GM19099 (cell line): Measurements from ENCODE around the gene CPSF4L.

ENCODE experiments used
- POLR2A ChIP-seq: IDR thresholded peaks from 3 replicates; pipeline ENCODE4 v1.6.1; 2011; ENCODE audit warnings: low read depth; ENCODE audit not compliant: insufficient read length; ENCODE audit errors: extremely low read depth

The CPSF4L gene

DNA sequence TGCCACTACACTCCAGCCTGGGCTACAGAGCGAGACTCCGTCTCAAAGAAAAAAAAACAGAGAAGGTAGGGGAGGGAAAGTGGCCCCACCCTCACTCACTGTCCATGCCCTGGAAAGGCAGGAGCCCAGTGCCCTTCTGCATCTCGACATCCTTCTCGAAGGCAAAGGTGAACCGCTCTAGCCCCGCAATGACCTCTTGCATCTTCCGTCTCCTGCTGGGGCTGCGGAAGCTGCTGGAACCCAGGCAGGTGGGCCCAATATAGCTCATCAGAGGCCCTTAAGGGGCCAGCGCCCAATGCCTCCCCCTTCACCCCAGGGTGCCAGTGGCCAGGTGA, at the start of gene CPSF4L:
CPSF4L (minus strand) TSS at position 264 of the 335 bp plus-strand sequence; CDS start at position 202, 62 bp downstream.
- no peak for TF ChIP-seq POLR2A

- TF ChIP-seq POLR2A, result no peak
Observed at GRCh38 chr17:73311428-73311780, 49.7 kb upstream of the CPSF4L start.

DNA sequence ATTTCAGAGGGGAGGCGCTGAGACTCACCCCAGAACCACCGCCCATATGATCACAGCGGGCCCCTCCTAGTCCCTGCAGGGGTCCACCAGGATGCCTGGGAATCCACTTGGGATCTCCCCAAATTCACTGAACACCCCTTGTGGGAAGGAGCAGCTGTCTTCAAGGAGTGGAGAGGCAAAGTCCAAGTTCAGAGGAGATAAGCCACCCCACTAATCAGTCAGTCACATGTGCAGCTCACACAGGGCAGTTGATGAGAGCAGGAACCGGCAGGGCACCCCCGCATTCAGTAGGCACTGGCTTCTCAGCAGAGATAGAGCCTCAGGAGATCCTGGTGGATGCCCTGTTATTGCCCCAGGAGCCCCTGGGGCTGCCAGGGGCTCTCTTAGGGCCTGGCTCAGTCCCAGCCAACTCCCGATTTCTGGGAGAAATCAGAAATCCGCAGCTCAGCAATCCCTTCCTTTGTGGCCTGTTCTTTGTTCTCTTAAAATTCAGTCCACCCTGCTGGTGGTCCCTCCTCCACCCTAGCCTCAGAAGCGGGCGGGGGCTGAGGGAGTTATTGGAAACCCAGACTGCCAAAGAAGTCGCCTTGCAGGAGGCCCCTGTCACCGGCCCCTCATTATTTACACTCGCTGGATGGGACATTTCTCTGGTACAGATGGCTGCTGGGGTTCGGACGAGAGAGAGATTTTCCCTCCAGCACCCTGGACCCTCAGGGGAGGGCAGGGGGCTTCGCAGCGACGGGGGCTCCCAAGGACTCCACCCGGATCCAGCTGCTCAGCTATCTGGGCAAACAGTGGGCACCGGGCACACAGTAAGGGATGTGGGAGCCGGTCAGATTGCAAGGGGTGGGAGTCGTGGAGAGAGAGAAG, 48.3 kb upstream of the CPSF4L start:
- TF ChIP-seq POLR2A, result no peak

DNA sequence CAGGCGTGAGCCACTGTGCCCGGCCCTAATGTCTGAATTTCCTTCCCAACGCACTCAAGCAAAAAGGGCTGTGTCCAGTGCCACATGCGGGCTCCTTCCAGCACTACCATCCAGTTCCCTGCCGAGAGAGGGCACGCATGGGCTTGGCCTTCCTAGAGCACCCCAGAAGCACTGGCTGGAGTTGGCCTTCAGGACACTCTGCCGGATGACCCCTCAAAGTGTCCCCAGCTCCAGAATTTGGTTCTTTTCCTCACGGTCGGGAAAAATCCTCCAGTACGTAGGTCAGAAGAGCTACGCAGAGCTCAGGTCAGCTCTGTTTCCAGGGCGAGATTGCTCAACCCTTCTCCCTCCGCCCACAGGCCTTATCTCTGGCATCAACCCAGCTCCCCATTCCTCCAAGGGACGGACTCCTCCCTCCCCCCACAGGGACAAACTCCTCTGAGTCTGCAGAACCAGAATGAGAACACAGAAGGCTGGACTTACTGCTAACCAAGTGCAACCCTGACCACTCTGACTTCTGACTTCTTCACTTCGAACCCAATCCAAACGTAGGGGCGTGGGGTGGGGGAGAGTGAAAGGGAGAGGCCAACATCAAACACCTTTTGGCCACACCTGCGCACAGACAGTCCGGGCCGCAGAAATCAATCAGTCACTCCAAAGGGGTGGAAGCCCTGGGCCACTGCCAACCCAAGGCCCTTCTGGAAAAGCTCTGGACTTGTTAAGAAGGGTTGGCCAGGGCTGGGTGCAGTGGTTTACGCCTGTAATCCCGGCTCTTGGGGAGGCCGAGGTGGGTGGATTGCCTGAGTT, 46.5 kb upstream of the CPSF4L start:
- TF ChIP-seq POLR2A, result no peak

GRCh38 chr17:73307130-73307529, 45.5 kb upstream of the CPSF4L start:
- no peak for TF ChIP-seq POLR2A

- no peak for TF ChIP-seq POLR2A
Observed at GRCh38 chr17:73305845-73306836, 44.5 kb upstream of the CPSF4L start.

DNA sequence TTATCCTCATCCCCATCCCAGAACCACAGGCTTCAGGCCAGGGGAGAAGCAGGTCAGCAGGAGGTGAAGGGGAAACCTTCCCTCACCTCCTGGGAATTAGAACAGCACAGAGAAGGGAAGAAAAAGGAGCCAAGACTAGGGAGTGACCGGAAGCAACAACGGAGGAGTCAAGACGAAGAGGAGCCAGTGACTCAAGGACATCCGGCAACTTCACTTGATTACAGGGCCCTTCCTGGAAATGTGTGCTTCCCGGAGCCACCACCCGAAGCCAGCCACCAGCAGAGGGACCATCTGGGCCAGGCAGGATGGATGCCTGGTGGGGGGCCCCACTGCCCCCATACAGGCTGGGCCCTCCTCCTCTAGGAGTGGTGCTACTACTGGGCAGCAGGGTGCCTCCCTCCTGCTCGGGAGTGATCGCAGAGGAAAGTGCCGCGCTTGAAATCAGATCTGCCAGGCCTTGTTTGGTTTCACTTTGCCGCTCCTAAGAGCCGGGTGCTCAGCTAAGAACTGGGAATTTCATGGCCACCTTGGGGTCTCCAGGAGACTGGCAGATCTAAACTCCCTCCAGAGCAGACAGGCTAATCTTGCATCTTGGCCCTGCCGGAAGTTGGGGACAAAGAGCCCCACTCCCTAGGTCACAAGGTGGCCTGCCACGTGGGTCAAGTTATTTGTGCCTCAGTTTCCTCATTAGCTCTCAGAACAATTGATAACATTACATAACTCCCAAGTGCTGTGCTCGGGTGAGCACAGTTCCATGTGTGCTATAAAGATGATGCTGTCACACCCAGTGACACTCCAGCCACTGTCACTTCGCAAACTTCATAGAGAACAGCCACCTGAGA, 43.5 kb upstream of the CPSF4L start:
- TF ChIP-seq POLR2A, result no peak

- TF ChIP-seq POLR2A, result no peak
Observed at GRCh38 chr17:73304438-73304837, 42.8 kb upstream of the CPSF4L start.

DNA sequence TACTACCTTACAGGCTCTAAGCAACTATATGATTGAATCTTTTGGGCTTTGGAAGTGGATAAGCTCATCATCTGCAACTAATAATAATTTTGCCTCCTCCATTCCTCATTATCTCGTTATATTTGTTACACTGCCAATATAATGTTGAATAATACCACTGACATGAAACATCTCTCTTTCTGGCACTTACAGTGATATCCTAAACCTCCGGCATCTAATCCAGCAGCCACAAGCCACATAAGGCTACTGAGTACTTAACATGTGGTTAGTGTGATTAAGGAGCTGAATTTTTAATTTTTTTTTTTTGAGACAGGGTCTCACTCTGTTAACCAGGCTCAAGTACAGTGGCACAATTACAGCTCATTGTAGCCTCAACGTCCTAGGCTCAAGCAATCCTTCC, 40.5 kb upstream of the CPSF4L start:
- no peak for TF ChIP-seq POLR2A

- no peak for TF ChIP-seq POLR2A
Observed at GRCh38 chr17:73301369-73301768, 39.7 kb upstream of the CPSF4L start.

DNA sequence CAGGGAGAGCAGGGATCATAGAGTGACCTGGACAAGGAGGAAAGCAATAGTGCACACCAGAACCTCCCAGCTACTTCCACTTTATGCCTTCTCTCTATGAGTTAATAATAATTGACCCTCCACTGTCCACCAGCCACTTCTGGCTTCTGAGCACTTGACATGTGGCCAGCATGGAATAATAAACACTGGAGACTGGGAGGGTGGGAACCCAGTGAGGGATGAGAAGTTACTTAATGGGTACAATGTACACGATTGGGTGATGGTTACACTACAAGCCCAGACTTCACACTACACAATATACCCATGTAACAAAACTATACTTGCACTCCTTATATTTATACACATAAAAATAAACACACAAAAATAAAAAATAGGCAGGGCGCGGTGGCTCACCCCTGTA, 38.7 kb upstream of the CPSF4L start:
- no peak for TF ChIP-seq POLR2A

DNA sequence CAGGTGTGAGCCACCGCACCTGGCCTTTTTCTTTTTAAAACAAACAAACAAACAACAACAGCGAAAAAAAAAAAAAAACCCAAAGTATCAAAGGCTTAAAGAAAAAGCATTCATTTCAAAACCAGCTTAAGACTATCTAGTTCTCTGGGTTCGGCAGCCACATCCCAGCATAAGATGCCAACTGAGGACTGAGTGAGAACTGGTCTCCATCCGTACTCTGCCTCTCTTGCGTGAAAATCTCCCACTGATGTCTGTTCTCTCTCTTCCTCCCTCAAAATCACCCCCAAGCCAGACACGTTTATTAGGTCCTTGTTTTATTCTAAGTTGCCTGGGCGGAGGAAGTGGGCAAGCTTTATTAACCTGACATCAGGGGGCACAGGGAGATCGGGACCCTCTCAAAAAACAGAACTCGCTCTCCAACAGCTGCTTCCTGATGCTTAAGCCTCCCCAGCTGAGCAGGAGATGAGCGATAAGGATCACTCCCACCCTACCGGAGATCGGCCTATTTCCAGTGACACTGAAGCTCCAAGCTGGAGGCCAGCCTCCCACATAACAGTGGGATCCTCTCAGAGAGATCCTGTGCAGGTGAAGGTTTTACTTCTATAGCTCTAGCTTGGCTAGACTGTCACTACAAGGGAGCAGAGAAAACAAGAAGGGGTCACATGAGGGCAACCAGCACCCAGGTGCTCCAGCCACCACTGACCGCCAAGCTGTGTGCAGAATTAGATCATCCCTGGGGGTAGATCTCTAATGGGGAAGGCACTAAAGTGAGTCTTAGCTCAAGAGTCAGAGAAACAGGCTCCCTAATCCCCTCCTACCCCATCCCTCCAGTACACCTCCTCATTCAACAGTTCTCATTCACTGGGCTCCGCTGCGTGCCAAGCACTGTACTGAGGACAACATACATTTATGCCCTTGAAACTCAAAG, 36.5 kb upstream of the CPSF4L start:
- no peak for TF ChIP-seq POLR2A

GRCh38 chr17:73293480-73293911, 31.8 kb upstream of the CPSF4L start:
- no peak for TF ChIP-seq POLR2A

DNA sequence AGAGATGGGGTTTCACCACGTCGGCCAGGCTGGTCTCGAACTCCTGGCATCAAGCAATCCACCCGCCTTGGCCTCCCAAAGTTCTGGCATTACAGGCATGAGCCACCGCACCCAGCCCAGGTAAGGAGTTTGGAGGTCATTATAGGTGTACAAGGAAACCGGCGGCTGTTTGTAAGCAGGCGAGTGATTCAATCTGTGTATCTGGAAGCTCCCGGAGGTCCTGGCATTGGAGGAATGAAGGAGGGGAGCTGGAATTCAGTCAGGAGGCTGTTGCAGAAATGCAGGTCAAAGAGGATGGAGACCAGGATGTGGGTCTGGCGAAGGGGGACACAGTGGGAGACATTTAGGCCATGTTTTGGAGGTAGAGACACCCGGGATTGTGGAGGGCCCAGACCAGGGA, 31.4 kb upstream of the CPSF4L start:
- TF ChIP-seq POLR2A, result no peak
